ENCODE measurements around the gene CYTH3.

- TF ChIP-seq BRF2 (IDR thresholded peaks at IDR 0.05; ENCODE audit: borderline replicate concordance, insufficient read depth, insufficient read length) (no peak), SUPT5H (IDR thresholded peaks at IDR 0.05) (no peak), DDX20 (tag; IDR thresholded peaks at IDR 0.05; ENCODE audit: low read depth) (no peak), MAFK (IDR thresholded peaks at IDR 0.05; ENCODE audit: low read length) (no peak), FOXK2 (conservative IDR thresholded peaks at IDR 0.05 in 1 of 2, IDR thresholded peaks at IDR 0.05 in 1 of 2; ENCODE audit: low read depth in 2 of 2) (no peak), FOXA1 (IDR thresholded peaks at IDR 0.05; ENCODE audit: borderline replicate concordance) (no peak), PHF8 (IDR thresholded peaks at IDR 0.05; ENCODE audit: borderline replicate concordance, low read length) (no peak), ZFX (CRISPR knock-in tag; IDR thresholded peaks at IDR 0.05) (no peak), DACH1 (IDR thresholded peaks at IDR 0.05; ENCODE audit: partially characterized antibody) (no peak)
These were observed 144.2 kb downstream of the CYTH3 start for GRCh38 chr7:6128205-6128604.

Measured in K562 (cell line).